Hematopoietic multipotent progenitor cell treated with erythropoietin and hydrocortisone succinate and interleukin-3 and kit ligand, for 15 days (in vitro differentiated cells): ENCODE data around the gene USF3.

Experiments used
- DNase-seq: peaks from one replicate; pipeline ENCODE4 v3.0.0-alpha.2; 2015; ENCODE audit warnings: low spot score

The USF3 gene

GRCh38 chr3:113695786-113696645 lies at the start of gene USF3:
Gene USF3, minus strand, starts transcription at chr3:113696642. Its CDS starts 21,764 bp downstream, at chr3:113674878.
- peak; percentile 66 for DNase-seq

- peak; percentile 89 for DNase-seq
Observed at GRCh38 chr3:113745756-113746547, 49.5 kb upstream of the USF3 start, which contains the start of gene NAA50. Gene NAA50, minus strand, starts transcription at chr3:113746249. Its CDS starts 300 bp downstream, at chr3:113745949.

- DNase-seq: peak; percentile 91
Observed at GRCh38 chr3:113744941-113745755, 48.7 kb upstream of the USF3 start.

- DNase-seq: no peak
Observed at GRCh38 chr3:113743006-113743630, 46.7 kb upstream of the USF3 start.

- no peak for DNase-seq
Observed at GRCh38 chr3:113741620-113742019, 45.2 kb upstream of the USF3 start.

- DNase-seq: no peak
Observed at GRCh38 chr3:113741086-113741485, 44.6 kb upstream of the USF3 start.

- DNase-seq: peak; percentile 82
Observed at GRCh38 chr3:113736548-113737089, 40.2 kb upstream of the USF3 start.

- DNase-seq: no peak
Observed at GRCh38 chr3:113731694-113732093, 35.3 kb upstream of the USF3 start.

GRCh38 chr3:113730550-113730949 lies 34.1 kb upstream of the USF3 start:
- DNase-seq: no peak

GRCh38 chr3:113728661-113729060 lies 32.2 kb upstream of the USF3 start:
- no peak for DNase-seq

- DNase-seq: no peak
Observed at GRCh38 chr3:113721636-113722035, 25.2 kb upstream of the USF3 start.

- DNase-seq: no peak
Observed at GRCh38 chr3:113719758-113720157, 23.3 kb upstream of the USF3 start.

GRCh38 chr3:113719294-113719693 lies 22.9 kb upstream of the USF3 start:
- DNase-seq: no peak

GRCh38 chr3:113717818-113718217 lies 21.4 kb upstream of the USF3 start:
- no peak for DNase-seq

- no peak for DNase-seq
Observed at GRCh38 chr3:113717308-113717707, 20.9 kb upstream of the USF3 start.

GRCh38 chr3:113714702-113715101 lies 18.3 kb upstream of the USF3 start:
- no peak for DNase-seq

GRCh38 chr3:113712129-113712528 lies 15.7 kb upstream of the USF3 start:
- no peak for DNase-seq

GRCh38 chr3:113707835-113708234 lies 11.4 kb upstream of the USF3 start:
- no peak for DNase-seq

GRCh38 chr3:113698956-113699355 lies 2.5 kb upstream of the USF3 start:
- DNase-seq: peak; percentile 15

GRCh38 chr3:113698213-113698742 lies 1.8 kb upstream of the USF3 start:
- no peak for DNase-seq

- DNase-seq: peak; percentile 13
Observed at GRCh38 chr3:113697500-113698090, 1.2 kb upstream of the USF3 start.
